ENCODE measurements around the gene ILRUN.
"Not testable (repeated sequence)": the region's sequence is repeated elsewhere in the genome, so short reads cannot be mapped to it uniquely, and the experiment has no call there.

ILRUN gene

GRCh38 chr6:34656378-34657036 lies 40.1 kb downstream of the ILRUN start:
- Histone ChIP-seq H3K4me1 (peaks cover 5% of the 10 kb centered on the region; the same call in 1 of the 2 replicates), H3K4me3 (ENCODE audit: low read depth, low read length) (peak overlapping the region; percentile 39)

GRCh38 chr6:34655876-34656377 lies 40.6 kb downstream of the ILRUN start:
- not testable (repeated sequence) for H3K9me3 ChIP-seq, H3K36me3 ChIP-seq, H3K4me1 ChIP-seq, H3K27me3 ChIP-seq, DNase-seq
- H3K4me3 ChIP-seq (ENCODE audit: low read depth, low read length): peak overlapping the region; percentile 28; the same call in 1 of the 2 replicates

More at GRCh38 chr6:34656378-34657036, 40.1 kb downstream of the ILRUN start:
- Histone ChIP-seq H3K36me3 (no peaks in the 10 kb centered on the region), H3K27me3 (no peaks in the 10 kb centered on the region), H3K9me3 (no peaks in the 10 kb centered on the region)
- TF ChIP-seq CTCF (IDR thresholded peaks at IDR 0.05; ENCODE audit: low read depth, low read length): no peak
- peak; percentile 54 for DNase-seq

GRCh38 chr6:34654061-34654710 lies 42.4 kb downstream of the ILRUN start:
- H3K36me3 ChIP-seq: 0 out of 2 replicates have a peak, but pooled peaks cover 3% of the 10 kb centered on the region
- peaks cover 5% of the 10 kb centered on the region; the same call in 1 of the 2 replicates for H3K4me1 ChIP-seq
- no peaks in the 10 kb centered on the region for H3K9me3 ChIP-seq
- TF ChIP-seq CTCF (IDR thresholded peaks at IDR 0.05; ENCODE audit: low read depth, low read length): no peak
- DNase-seq: no peak
- H3K27me3 ChIP-seq: no peaks in the 10 kb centered on the region
- no peak overlapping the region for H3K4me3 ChIP-seq (ENCODE audit: low read depth, low read length)

- no peak for DNase-seq
- no peak for TF ChIP-seq CTCF (IDR thresholded peaks at IDR 0.05; ENCODE audit: low read depth, low read length)
- Histone ChIP-seq H3K9me3 (no peaks in the 10 kb centered on the region), H3K36me3 (0 out of 2 replicates have a peak, but pooled peaks cover 3% of the 10 kb centered on the region), H3K27me3 (no peaks in the 10 kb centered on the region), H3K4me1 (peaks cover 5% of the 10 kb centered on the region; the same call in 1 of the 2 replicates), H3K4me3 (ENCODE audit: low read depth, low read length) (no peak overlapping the region)
Measured at GRCh38 chr6:34652263-34652662, 44.3 kb downstream of the ILRUN start.

GRCh38 chr6:34650823-34651222 lies 45.7 kb downstream of the ILRUN start:
- H3K4me1 ChIP-seq: peaks cover 4% of the 10 kb centered on the region; the same call in 1 of the 2 replicates
- H3K36me3 ChIP-seq: peaks cover 5% of the 10 kb centered on the region
- no peak overlapping the region for H3K4me3 ChIP-seq (ENCODE audit: low read depth, low read length)
- no peaks in the 10 kb centered on the region for H3K27me3 ChIP-seq
- no peak for DNase-seq
- H3K9me3 ChIP-seq: no peaks in the 10 kb centered on the region
- no peak for TF ChIP-seq CTCF (IDR thresholded peaks at IDR 0.05; ENCODE audit: low read depth, low read length)

GRCh38 chr6:34650232-34650631 lies 46.3 kb downstream of the ILRUN start:
- not testable (repeated sequence) for H3K9me3 ChIP-seq; H3K36me3 ChIP-seq; H3K27me3 ChIP-seq; H3K4me3 ChIP-seq (ENCODE audit: low read depth, low read length); DNase-seq; H3K4me1 ChIP-seq

- no peak for TF ChIP-seq CTCF (IDR thresholded peaks at IDR 0.05; ENCODE audit: low read depth, low read length)
- DNase-seq: no peak
- Histone ChIP-seq H3K4me1 (no peaks in the 10 kb centered on the region), H3K4me3 (ENCODE audit: low read depth, low read length) (no peak overlapping the region), H3K27me3 (no peaks in the 10 kb centered on the region), H3K36me3 (peaks cover 10% of the 10 kb centered on the region), H3K9me3 (no peaks in the 10 kb centered on the region)
Measured at GRCh38 chr6:34648806-34649205, 47.8 kb downstream of the ILRUN start.
